PFSK-1 (cell line): ENCODE measurements around the gene MRPL21.

Source experiments
- FOXP2 ChIP-seq: optimal IDR thresholded peaks from 2 replicates; pipeline ENCODE3; 2011; ENCODE audit warnings: borderline replicate concordance, control low read depth, inconsistent platforms; ENCODE audit not compliant: insufficient read depth; ENCODE audit errors: extremely low read length, extremely low read depth
- POLR2AphosphoS5 ChIP-seq: IDR thresholded peaks from 2 replicates; pipeline ENCODE4 v1.6.1; 2012; ENCODE audit warnings: low read depth, mild to moderate bottlenecking, control low read depth, low read length, moderate library complexity
- SIN3A ChIP-seq: IDR thresholded peaks from 2 replicates; pipeline ENCODE4 v1.6.1; 2012; ENCODE audit warnings: mild to moderate bottlenecking, low read length, moderate library complexity, borderline replicate concordance; ENCODE audit not compliant: insufficient read depth
- TAF1 ChIP-seq: IDR thresholded peaks from 2 replicates; pipeline ENCODE4 v1.6.1; 2012; ENCODE audit warnings: low read length, control low read depth, borderline replicate concordance; ENCODE audit not compliant: insufficient read depth
- TF ChIP-seq, protein P1 (sequence below), 2 experiments: IDR thresholded peaks; 2 replicates each; pipeline versions ENCODE4 v1.6.1 to v1.8.0; 2011 to 2012; ENCODE audit warnings: low read depth in 2 of 2, low read length in 2 of 2, control low read depth in 1 of 2, inconsistent platforms in 1 of 2, mild to moderate bottlenecking in 1 of 2, moderate library complexity in 1 of 2; ENCODE audit not compliant: insufficient read depth in 1 of 2

MRPL21 gene

GRCh38 chr11:68868221-68868835 is 35.3 kb downstream of the MRPL21 start:
- no peak for TF ChIP-seq POLR2AphosphoS5
- no peak for TF ChIP-seq SIN3A
- TF ChIP-seq TAF1, result no peak
- TF ChIP-seq, protein P1, sequence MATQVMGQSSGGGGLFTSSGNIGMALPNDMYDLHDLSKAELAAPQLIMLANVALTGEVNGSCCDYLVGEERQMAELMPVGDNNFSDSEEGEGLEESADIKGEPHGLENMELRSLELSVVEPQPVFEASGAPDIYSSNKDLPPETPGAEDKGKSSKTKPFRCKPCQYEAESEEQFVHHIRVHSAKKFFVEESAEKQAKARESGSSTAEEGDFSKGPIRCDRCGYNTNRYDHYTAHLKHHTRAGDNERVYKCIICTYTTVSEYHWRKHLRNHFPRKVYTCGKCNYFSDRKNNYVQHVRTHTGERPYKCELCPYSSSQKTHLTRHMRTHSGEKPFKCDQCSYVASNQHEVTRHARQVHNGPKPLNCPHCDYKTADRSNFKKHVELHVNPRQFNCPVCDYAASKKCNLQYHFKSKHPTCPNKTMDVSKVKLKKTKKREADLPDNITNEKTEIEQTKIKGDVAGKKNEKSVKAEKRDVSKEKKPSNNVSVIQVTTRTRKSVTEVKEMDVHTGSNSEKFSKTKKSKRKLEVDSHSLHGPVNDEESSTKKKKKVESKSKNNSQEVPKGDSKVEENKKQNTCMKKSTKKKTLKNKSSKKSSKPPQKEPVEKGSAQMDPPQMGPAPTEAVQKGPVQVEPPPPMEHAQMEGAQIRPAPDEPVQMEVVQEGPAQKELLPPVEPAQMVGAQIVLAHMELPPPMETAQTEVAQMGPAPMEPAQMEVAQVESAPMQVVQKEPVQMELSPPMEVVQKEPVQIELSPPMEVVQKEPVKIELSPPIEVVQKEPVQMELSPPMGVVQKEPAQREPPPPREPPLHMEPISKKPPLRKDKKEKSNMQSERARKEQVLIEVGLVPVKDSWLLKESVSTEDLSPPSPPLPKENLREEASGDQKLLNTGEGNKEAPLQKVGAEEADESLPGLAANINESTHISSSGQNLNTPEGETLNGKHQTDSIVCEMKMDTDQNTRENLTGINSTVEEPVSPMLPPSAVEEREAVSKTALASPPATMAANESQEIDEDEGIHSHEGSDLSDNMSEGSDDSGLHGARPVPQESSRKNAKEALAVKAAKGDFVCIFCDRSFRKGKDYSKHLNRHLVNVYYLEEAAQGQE (IDR thresholded peaks at IDR 0.05; ENCODE audit: insufficient read depth in 1 of 2, low read depth in 2 of 2, low read length in 2 of 2), result no peak
- no peak for TF ChIP-seq FOXP2

GRCh38 chr11:68867066-68867465 is 36.6 kb downstream of the MRPL21 start:
- TF ChIP-seq POLR2AphosphoS5, result no peak
- no peak for TF ChIP-seq TAF1
- no peak for TF ChIP-seq SIN3A
- TF ChIP-seq, protein P1 (IDR thresholded peaks at IDR 0.05; ENCODE audit: insufficient read depth in 1 of 2, low read depth in 2 of 2, low read length in 2 of 2), result no peak
- no peak for TF ChIP-seq FOXP2

- TF ChIP-seq POLR2AphosphoS5, result no peak
- TF ChIP-seq, protein P1 (IDR thresholded peaks at IDR 0.05; ENCODE audit: insufficient read depth in 1 of 2, low read depth in 2 of 2, low read length in 2 of 2), result no peak
- TF ChIP-seq TAF1, result no peak
- TF ChIP-seq FOXP2, result no peak
- no peak for TF ChIP-seq SIN3A
These were observed 38.4 kb downstream of the MRPL21 start for GRCh38 chr11:68865241-68865640.

- no peak for TF ChIP-seq FOXP2
- no peak for TF ChIP-seq SIN3A
- TF ChIP-seq TAF1, result no peak
- TF ChIP-seq POLR2AphosphoS5, result no peak
- TF ChIP-seq, protein P1 (IDR thresholded peaks at IDR 0.05; ENCODE audit: insufficient read depth in 1 of 2, low read depth in 2 of 2, low read length in 2 of 2), result no peak
These were observed 39.9 kb downstream of the MRPL21 start for GRCh38 chr11:68863553-68864265.

- no peak for TF ChIP-seq FOXP2
- no peak for TF ChIP-seq POLR2AphosphoS5
- TF ChIP-seq, protein P1 (IDR thresholded peaks at IDR 0.05; ENCODE audit: insufficient read depth in 1 of 2, low read depth in 2 of 2, low read length in 2 of 2), result no peak
- TF ChIP-seq TAF1, result no peak
- no peak for TF ChIP-seq SIN3A
These were observed 41.2 kb downstream of the MRPL21 start for GRCh38 chr11:68862421-68862820.
